Fibroblast of lung (primary cell): ENCODE data around the gene EDC3. TPM values are rescaled to one million over a fixed set of nuclear protein-coding genes. Genes with fewer than 3 reads are reported as not detected.

Source experiments
- DNase-seq, 2 donors: peaks; one replicate each; pipeline versions ENCODE4 v3.0.0 to v3.0.0-alpha.2; 2010; ENCODE audit warnings: low read depth in 2 of 2
- H2AFZ ChIP-seq: 2 replicates; pipeline ENCODE4 v1.5.1; 2012; ENCODE audit warnings: low read length, control low read depth, inconsistent platforms
- H3K27ac ChIP-seq: 2 replicates; pipeline ENCODE4 v1.5.1; 2011; ENCODE audit warnings: low read length, control low read depth; ENCODE audit not compliant: insufficient read depth
- H3K27me3 ChIP-seq: 2 replicates; pipeline ENCODE4 v1.5.1; 2011; ENCODE audit warnings: mild to moderate bottlenecking, low read length; ENCODE audit not compliant: control insufficient read depth, insufficient read depth
- H3K36me3 ChIP-seq: 2 replicates; pipeline ENCODE4 v1.5.1; 2011; ENCODE audit warnings: low read length; ENCODE audit not compliant: control insufficient read depth, insufficient read depth
- H3K4me1 ChIP-seq: 2 replicates; pipeline ENCODE4 v1.5.1; 2011; ENCODE audit warnings: low read length; ENCODE audit not compliant: control insufficient read depth, insufficient read depth; ENCODE audit errors: extremely low read depth
- H3K4me2 ChIP-seq: 2 replicates; pipeline ENCODE4 v1.5.1; 2011; ENCODE audit warnings: low read length, control low read depth; ENCODE audit not compliant: insufficient read depth; ENCODE audit errors: extremely low read depth
- H3K4me3 ChIP-seq, 4 experiments: fragments of 200-600 bp in 1 of 4; sonication (generic) in 1 of 4; replicated peaks in 1 of 4; 2 replicates each; pipeline ENCODE4 v1.5.1; 2011 to 2016; ENCODE audit warnings: low read length in 4 of 4, low read depth in 3 of 4, mild to moderate bottlenecking in 3 of 4, control low read depth in 2 of 4, inconsistent platforms in 1 of 4, mixed read lengths in 1 of 4; ENCODE audit not compliant: insufficient read depth in 1 of 4; ENCODE audit errors: control extremely low read depth in 1 of 4
- H3K79me2 ChIP-seq: 2 replicates; pipeline ENCODE4 v1.5.1; 2012; ENCODE audit warnings: mild to moderate bottlenecking, low read length, inconsistent platforms; ENCODE audit not compliant: control insufficient read depth, insufficient read depth
- H3K9ac ChIP-seq: 2 replicates; pipeline ENCODE4 v1.5.1; 2011; ENCODE audit warnings: mild to moderate bottlenecking, low read length, control low read depth; ENCODE audit not compliant: insufficient read depth
- H3K9me3 ChIP-seq: 2 replicates; pipeline ENCODE4 v1.5.1; 2012; ENCODE audit warnings: low read depth, low read length; ENCODE audit not compliant: control insufficient read depth, insufficient read depth
- H4K20me1 ChIP-seq: 2 replicates; pipeline ENCODE4 v1.5.1; 2011; ENCODE audit warnings: low read length; ENCODE audit not compliant: control insufficient read depth, insufficient read depth; ENCODE audit errors: extremely low read depth
- CTCF ChIP-seq, 2 donors: IDR thresholded peaks in 1 of 2; conservative IDR thresholded peaks in 1 of 2; 1 replicate in 1 of 2; 2 replicates in 1 of 2; pipeline ENCODE4 v1.5.1; 2011 to 2012; ENCODE audit warnings: low read length in 2 of 2, control low read depth in 1 of 2, inconsistent platforms in 1 of 2, low read depth in 1 of 2, mild to moderate bottlenecking in 1 of 2
- EZH2 ChIP-seq: IDR thresholded peaks from 2 replicates; pipeline ENCODE4 v1.5.1; 2012; ENCODE audit warnings: low read length, control low read depth, mild to moderate bottlenecking; ENCODE audit errors: missing control alignments
- polyA plus RNA-seq, 2 donors: library from polyadenylated mRNA; depleted of rRNA in 1 of 2; stranded (reverse) in 1 of 2; unstranded in 1 of 2; fragments of >200 nt; gene quantifications; 2 replicates each; pipeline ENCODE4 v1.2.1, GENCODE V29; 2011 to 2012; ENCODE audit warnings: missing spikeins in 1 of 2
- total RNA-seq: library from RNA; depleted of rRNA; stranded (reverse); fragments of >200 nt; gene quantifications from 2 replicates; pipeline ENCODE4 v1.2.1, GENCODE V29; 2014

EDC3 gene
- total and polyA plus RNA-seq, 2 donors (not counting 1 experiment from before 2014, with no cell fraction given), result 8.9 to 25.8 TPM

GRCh38 chr15:74683758-74684157 lies 12.1 kb downstream of the EDC3 start:
- no peak overlapping the region for H3K27ac ChIP-seq
- H2AFZ ChIP-seq, result no peak overlapping the region
- H3K4me1 ChIP-seq, result no peaks in the 10 kb centered on the region
- H3K79me2 ChIP-seq, result peaks cover 2% of the 10 kb centered on the region
- H3K4me3 ChIP-seq, result no peak overlapping the region
- no peak for DNase-seq
- no peaks in the 10 kb centered on the region for H3K9me3 ChIP-seq
- peaks cover 2% of the 10 kb centered on the region for H4K20me1 ChIP-seq
- peaks cover 2% of the 10 kb centered on the region for H3K36me3 ChIP-seq
- H3K4me2 ChIP-seq, result no peak overlapping the region
- TF ChIP-seq EZH2 (no peak), CTCF (conservative IDR thresholded peaks at IDR 0.05 in 1 of 2, IDR thresholded peaks at IDR 0.05 in 1 of 2; ENCODE audit: low read depth in 1 of 2, low read length in 2 of 2) (no peak)
- no peak overlapping the region for H3K9ac ChIP-seq
- no peaks in the 10 kb centered on the region for H3K27me3 ChIP-seq

- H3K9me3 ChIP-seq, result no peaks in the 10 kb centered on the region
- H3K4me2 ChIP-seq, result no peak overlapping the region
- H3K79me2 ChIP-seq, result peaks cover 2% of the 10 kb centered on the region
- H3K27ac ChIP-seq, result no peak overlapping the region
- H4K20me1 ChIP-seq, result peaks cover 2% of the 10 kb centered on the region
- DNase-seq, result no peak
- no peaks in the 10 kb centered on the region for H3K4me1 ChIP-seq
- TF ChIP-seq CTCF (conservative IDR thresholded peaks at IDR 0.05 in 1 of 2, IDR thresholded peaks at IDR 0.05 in 1 of 2; ENCODE audit: low read depth in 1 of 2, low read length in 2 of 2) (no peak), EZH2 (no peak)
- no peaks in the 10 kb centered on the region for H3K27me3 ChIP-seq
- H3K36me3 ChIP-seq, result peaks cover 2% of the 10 kb centered on the region
- H3K9ac ChIP-seq, result no peak overlapping the region
- H3K4me3 ChIP-seq, result no peak overlapping the region
- H2AFZ ChIP-seq, result no peak overlapping the region
Measured at GRCh38 chr15:74682954-74683353, 12.9 kb downstream of the EDC3 start.

- Histone ChIP-seq H2AFZ (no peak overlapping the region), H3K36me3 (peaks cover 2% of the 10 kb centered on the region), H3K27ac (no peak overlapping the region), H3K4me3 (no peak overlapping the region), H3K79me2 (peaks cover 2% of the 10 kb centered on the region), H3K27me3 (no peaks in the 10 kb centered on the region), H3K4me1 (no peaks in the 10 kb centered on the region), H3K9ac (no peak overlapping the region), H3K4me2 (no peak overlapping the region), H4K20me1 (peaks cover 2% of the 10 kb centered on the region), H3K9me3 (no peaks in the 10 kb centered on the region)
- DNase-seq, result peak in 1 of 2 donors; percentile 2
- no peak for TF ChIP-seq CTCF (conservative IDR thresholded peaks at IDR 0.05 in 1 of 2, IDR thresholded peaks at IDR 0.05 in 1 of 2; ENCODE audit: low read depth in 1 of 2, low read length in 2 of 2)
- no peak for TF ChIP-seq EZH2
Measured at GRCh38 chr15:74680456-74680855, 15.4 kb downstream of the EDC3 start.
